T-helper 1 cell treated with Interleukin-12 subunit alpha and Interleukin-12 subunit beta and Interleukin-4 antibody, amounts not matched to agents 30 μg/mL and 1 μg/mL, for 36 hours (primary cell): ENCODE data around the gene FTCD.
"Not testable (repeated sequence)": the region's sequence is repeated elsewhere in the genome, so short reads cannot be mapped to it uniquely, and the experiment has no call there.

ENCODE experiments used
- H3K27ac Mint-ChIP-seq: one replicate; pipeline ENCODE4 v1.8.0; 2021; ENCODE audit warnings: mild to moderate bottlenecking, mixed read lengths
- H3K27me3 Mint-ChIP-seq: one replicate; pipeline ENCODE4 v1.8.0; 2021; ENCODE audit warnings: low read depth, mixed read lengths
- H3K36me3 Mint-ChIP-seq: one replicate; pipeline ENCODE4 v1.8.0; 2021; ENCODE audit warnings: low read depth, mixed read lengths
- H3K4me1 Mint-ChIP-seq: one replicate; pipeline ENCODE4 v1.8.0; 2021; ENCODE audit warnings: low read depth, mixed read lengths
- H3K4me3 Mint-ChIP-seq: one replicate; pipeline ENCODE4 v1.8.0; 2021; ENCODE audit warnings: mild to moderate bottlenecking, moderate library complexity, mixed read lengths
- H3K9me3 Mint-ChIP-seq: one replicate; pipeline ENCODE4 v1.8.0; 2021; ENCODE audit warnings: mixed read lengths

The FTCD gene

DNA sequence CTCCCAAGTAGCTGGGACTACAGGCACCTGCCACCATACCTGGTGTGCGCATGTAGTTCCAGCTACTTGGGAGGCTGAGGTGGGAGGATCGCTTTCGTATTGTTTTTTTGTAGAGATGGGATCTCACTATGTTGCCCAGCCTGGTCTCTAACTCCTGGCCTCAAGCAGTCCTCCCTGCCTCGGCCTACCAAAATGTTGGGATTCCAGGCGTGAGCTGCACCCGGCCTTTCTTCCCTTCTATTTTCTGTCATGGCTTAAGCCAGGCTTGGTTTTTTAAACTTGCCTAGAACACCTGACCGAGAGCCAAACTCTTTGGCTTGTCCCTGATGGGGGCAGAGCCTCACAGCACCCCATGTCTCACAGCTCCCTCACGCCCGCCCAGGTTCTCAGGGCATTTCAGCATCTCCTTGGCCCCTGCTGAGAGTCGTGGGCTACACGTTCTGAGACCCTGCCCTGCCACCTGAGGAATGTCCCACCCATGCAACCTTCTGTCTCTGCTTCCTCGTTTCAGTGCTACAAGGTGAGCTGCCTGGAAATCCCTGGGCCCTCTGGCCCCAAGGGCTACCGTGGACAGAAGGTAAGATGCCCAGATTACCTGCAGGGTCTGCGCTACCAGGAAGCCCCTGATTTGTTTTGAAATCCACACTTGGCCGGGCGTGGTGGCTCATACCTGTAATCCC lies 41.7 kb downstream of the FTCD start:
- Mint-ChIP-seq H3K36me3 (no peaks in the 10 kb centered on the region), H3K4me1 (no peaks in the 10 kb centered on the region), H3K9me3 (peaks cover 5% of the 10 kb centered on the region), H3K27me3 (no peaks in the 10 kb centered on the region), H3K4me3 (no peak overlapping the region), H3K27ac (no peak overlapping the region)

- Mint-ChIP-seq H3K4me1 (no peaks in the 10 kb centered on the region), H3K4me3 (no peak overlapping the region), H3K9me3 (peaks cover 14% of the 10 kb centered on the region), H3K36me3 (no peaks in the 10 kb centered on the region), H3K27me3 (peaks cover under 1% of the 10 kb centered on the region), H3K27ac (no peak overlapping the region)
Measured at GRCh38 chr21:46112725-46113215, 42.6 kb downstream of the FTCD start.

DNA sequence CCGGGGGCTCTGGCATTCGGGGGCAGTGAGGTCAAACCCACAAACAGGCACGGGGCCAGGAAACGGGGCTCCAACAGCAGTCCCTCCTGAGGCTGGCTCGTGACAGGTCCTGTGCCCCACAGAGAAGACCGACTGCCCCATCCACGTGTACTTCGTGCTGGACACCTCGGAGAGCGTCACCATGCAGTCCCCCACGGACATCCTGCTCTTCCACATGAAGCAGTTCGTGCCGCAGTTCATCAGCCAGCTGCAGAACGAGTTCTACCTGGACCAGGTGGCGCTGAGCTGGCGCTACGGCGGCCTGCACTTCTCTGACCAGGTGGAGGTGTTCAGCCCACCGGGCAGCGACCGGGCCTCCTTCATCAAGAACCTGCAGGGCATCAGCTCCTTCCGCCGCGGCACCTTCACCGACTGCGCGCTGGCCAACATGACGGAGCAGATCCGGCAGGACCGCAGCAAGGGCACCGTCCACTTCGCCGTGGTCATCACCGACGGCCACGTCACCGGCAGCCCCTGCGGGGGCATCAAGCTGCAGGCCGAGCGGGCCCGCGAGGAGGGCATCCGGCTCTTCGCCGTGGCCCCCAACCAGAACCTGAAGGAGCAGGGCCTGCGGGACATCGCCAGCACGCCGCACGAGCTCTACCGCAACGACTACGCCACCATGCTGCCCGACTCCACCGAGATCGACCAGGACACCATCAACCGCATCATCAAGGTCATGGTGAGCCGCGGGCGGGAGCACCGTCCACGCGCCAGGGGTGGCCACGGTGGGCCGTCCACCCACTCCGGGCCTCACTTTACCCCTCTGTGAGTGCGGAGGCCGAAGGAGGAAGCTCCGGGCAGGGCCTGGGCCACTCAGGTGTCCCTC lies 43.3 kb downstream of the FTCD start:
- Mint-ChIP-seq H3K9me3 (peaks cover 16% of the 10 kb centered on the region), H3K4me3 (no peak overlapping the region), H3K36me3 (no peaks in the 10 kb centered on the region), H3K27ac (no peak overlapping the region), H3K4me1 (no peaks in the 10 kb centered on the region), H3K27me3 (peaks cover 3% of the 10 kb centered on the region)

- H3K9me3 Mint-ChIP-seq, result peaks cover 16% of the 10 kb centered on the region
- no peaks in the 10 kb centered on the region for H3K4me1 Mint-ChIP-seq
- H3K27me3 Mint-ChIP-seq, result peaks cover 3% of the 10 kb centered on the region
- no peak overlapping the region for H3K27ac Mint-ChIP-seq
- H3K4me3 Mint-ChIP-seq, result no peak overlapping the region
- no peaks in the 10 kb centered on the region for H3K36me3 Mint-ChIP-seq
Measured at GRCh38 chr21:46111193-46111571, 44.2 kb downstream of the FTCD start.

- H3K27ac Mint-ChIP-seq, result no peak overlapping the region
- H3K4me3 Mint-ChIP-seq, result no peak overlapping the region
- H3K27me3 Mint-ChIP-seq, result peaks cover 3% of the 10 kb centered on the region
- H3K4me1 Mint-ChIP-seq, result no peaks in the 10 kb centered on the region
- H3K9me3 Mint-ChIP-seq, result peaks cover 16% of the 10 kb centered on the region
- no peaks in the 10 kb centered on the region for H3K36me3 Mint-ChIP-seq
Measured at GRCh38 chr21:46110499-46111192, 44.7 kb downstream of the FTCD start.

DNA sequence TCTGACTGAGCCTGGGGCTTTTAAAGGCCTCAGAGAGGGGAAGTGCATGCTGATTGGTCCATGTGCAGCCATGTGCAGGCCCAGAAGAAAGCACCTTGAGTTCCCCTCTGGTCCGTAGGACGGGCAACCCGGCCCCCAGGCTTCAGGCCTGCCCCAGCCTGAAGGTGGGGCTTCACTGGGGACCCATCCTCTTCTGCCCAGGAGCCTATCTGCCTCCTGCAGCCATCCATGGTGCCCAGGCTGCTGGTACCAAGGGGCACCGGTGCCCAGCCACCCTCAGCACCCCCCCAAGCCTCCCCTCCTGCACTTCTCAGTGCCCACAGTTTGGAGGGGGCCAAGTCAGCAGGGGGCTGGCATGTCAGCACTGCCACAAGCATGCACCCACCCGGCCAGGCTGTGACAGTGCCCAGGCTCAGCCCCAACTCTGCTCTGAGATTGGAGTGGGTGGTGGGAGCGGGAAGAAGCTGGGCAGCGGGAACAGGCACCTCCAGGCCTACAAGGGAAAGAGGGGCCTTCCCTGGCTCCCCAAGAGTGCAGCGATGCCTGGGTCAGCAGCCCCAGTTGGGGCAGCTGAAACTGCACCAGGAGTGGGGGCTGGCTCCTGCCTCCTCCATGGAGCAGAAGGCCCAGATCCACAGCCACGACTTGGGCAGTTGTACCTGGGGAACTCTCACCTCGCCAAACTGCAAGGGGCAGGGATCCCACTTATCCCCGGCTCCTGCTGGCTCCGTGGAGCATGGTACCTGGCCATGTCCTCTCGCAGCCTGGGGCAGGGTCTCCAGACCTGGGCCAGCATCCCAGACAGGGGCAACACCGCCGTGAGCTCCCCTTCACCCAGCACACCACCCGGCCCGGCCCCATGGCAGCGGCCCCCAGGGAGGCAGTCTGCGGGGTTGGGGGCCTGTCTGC lies 45.8 kb downstream of the FTCD start:
- H3K4me3 Mint-ChIP-seq, result no peak overlapping the region
- no peak overlapping the region for H3K27ac Mint-ChIP-seq
- H3K4me1 Mint-ChIP-seq, result no peaks in the 10 kb centered on the region
- peaks cover 16% of the 10 kb centered on the region for H3K9me3 Mint-ChIP-seq
- H3K27me3 Mint-ChIP-seq, result peaks cover 3% of the 10 kb centered on the region
- H3K36me3 Mint-ChIP-seq, result no peaks in the 10 kb centered on the region

GRCh38 chr21:46108827-46109312 lies 46.5 kb downstream of the FTCD start:
- Mint-ChIP-seq H3K9me3 (peaks cover 23% of the 10 kb centered on the region), H3K4me3 (no peak overlapping the region), H3K4me1 (no peaks in the 10 kb centered on the region), H3K36me3 (peaks cover 3% of the 10 kb centered on the region), H3K27ac (no peak overlapping the region), H3K27me3 (peaks cover 10% of the 10 kb centered on the region)

DNA sequence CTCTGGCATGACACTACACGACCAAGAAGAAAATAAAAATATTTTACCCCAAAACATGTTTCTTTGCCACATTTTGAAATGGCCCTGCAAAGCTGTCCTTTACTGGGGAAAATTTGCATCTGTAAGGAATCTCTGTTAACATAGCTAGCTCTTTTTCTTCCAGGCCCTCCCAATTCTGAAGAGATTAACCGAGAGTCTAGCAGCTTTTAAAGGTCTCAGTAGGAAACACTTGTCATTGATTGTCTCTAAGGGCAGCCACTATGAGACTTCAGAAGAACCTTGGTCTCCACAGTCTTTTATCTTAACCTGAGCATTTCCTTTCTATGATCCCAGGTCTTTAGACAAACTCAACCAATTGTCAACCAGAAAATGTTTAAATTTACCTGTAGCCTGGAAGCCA lies 48.0 kb downstream of the FTCD start:
- not testable (repeated sequence) for H3K4me3 Mint-ChIP-seq, H3K4me1 Mint-ChIP-seq, H3K36me3 Mint-ChIP-seq, H3K27ac Mint-ChIP-seq
- Mint-ChIP-seq H3K9me3 (peaks cover 35% of the 10 kb centered on the region), H3K27me3 (peaks cover 22% of the 10 kb centered on the region)

GRCh38 chr21:46104104-46104503 lies 51.3 kb downstream of the FTCD start:
- Mint-ChIP-seq H3K36me3 (peaks cover 3% of the 10 kb centered on the region), H3K4me1 (no peaks in the 10 kb centered on the region), H3K27me3 (peaks cover 50% of the 10 kb centered on the region), H3K9me3 (peaks cover 37% of the 10 kb centered on the region), H3K4me3 (no peak overlapping the region), H3K27ac (no peak overlapping the region)

DNA sequence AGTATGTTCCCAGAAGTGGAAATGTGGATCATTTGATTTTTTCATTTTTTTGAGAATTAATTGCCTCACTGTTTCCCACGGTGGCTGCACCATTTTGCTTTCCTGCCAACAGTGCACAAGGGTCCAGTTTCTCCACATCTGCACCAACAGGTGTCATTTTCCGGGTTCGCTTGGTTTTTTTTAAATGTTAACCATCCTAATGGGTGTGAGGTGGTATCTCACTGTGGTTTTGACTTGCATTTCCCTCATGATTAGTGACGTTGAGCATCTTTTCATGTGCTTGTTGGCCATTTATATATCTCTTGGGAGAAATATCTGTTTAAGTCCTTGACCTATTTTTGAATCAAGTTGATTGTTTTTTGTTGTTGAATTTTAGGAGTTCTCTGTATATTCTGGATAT lies 54.5 kb downstream of the FTCD start:
- peaks cover 58% of the 10 kb centered on the region for H3K27me3 Mint-ChIP-seq
- H3K4me1 Mint-ChIP-seq, result no peaks in the 10 kb centered on the region
- H3K36me3 Mint-ChIP-seq, result peaks cover 3% of the 10 kb centered on the region
- no peak overlapping the region for H3K4me3 Mint-ChIP-seq
- H3K9me3 Mint-ChIP-seq, result peaks cover 24% of the 10 kb centered on the region
- H3K27ac Mint-ChIP-seq, result no peak overlapping the region

- H3K4me1 Mint-ChIP-seq, result no peaks in the 10 kb centered on the region
- H3K27ac Mint-ChIP-seq, result no peak overlapping the region
- peaks cover 58% of the 10 kb centered on the region for H3K27me3 Mint-ChIP-seq
- H3K9me3 Mint-ChIP-seq, result peaks cover 24% of the 10 kb centered on the region
- H3K4me3 Mint-ChIP-seq, result no peak overlapping the region
- peaks cover 3% of the 10 kb centered on the region for H3K36me3 Mint-ChIP-seq
Measured at GRCh38 chr21:46100426-46100825, 55.0 kb downstream of the FTCD start.

DNA sequence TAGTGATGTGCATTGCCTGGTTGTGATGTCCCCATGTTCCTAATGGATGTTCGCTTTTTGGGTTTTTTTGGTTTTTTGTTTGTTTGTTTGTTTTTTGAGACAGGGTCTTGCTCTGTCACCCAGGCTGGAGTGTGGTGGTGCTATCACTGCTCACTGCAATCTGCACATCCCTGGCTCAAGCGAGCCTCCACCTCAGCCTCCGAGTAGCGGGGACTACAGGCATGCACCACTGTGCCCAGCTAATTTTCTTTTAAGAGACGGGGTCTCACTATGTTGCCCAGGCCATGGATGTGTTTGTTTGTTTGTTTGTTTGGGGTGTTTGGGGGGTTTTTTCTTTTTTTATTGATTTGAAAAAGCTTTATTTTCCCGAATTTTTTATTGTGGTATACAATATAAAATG lies 55.4 kb downstream of the FTCD start:
- H3K4me3 Mint-ChIP-seq, result no peak overlapping the region
- peaks cover 58% of the 10 kb centered on the region for H3K27me3 Mint-ChIP-seq
- no peaks in the 10 kb centered on the region for H3K4me1 Mint-ChIP-seq
- H3K27ac Mint-ChIP-seq, result no peak overlapping the region
- peaks cover 24% of the 10 kb centered on the region for H3K9me3 Mint-ChIP-seq
- peaks cover 3% of the 10 kb centered on the region for H3K36me3 Mint-ChIP-seq

DNA sequence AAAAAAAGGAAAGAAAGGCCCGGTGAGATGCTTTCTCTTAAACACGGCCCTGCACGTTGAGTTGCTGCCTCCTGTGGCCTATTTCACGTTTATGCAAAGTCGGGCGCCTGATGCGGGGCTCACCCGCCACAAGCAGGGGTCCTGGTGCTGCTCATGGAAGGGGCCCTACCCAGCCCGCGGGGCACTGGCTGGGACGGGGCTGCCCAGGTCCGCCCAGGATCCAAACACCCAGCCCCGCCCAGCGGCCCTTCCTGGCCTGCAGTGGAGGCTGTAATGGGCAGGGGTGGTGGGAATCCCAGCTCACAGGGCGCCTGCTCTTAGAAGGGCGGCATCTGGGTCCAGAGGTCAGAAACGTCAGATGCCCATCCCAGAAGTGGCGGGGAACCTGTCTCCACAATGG lies 55.9 kb downstream of the FTCD start:
- Mint-ChIP-seq H3K27me3 (peaks cover 58% of the 10 kb centered on the region), H3K36me3 (peaks cover 3% of the 10 kb centered on the region), H3K4me1 (no peaks in the 10 kb centered on the region), H3K27ac (no peak overlapping the region), H3K4me3 (no peak overlapping the region), H3K9me3 (peaks cover 20% of the 10 kb centered on the region)
